D721Med (cell line): Measurements from ENCODE around the gene ZNF212.

Experiments
- DNase-seq: peaks from one replicate; pipeline ENCODE4 v3.0.0; 2011; ENCODE audit warnings: low spot score; ENCODE audit not compliant: insufficient read length
- FAIRE-seq: peaks from 2 replicates; lab custom pipeline; 2011; peaks lifted over from hg19 to GRCh38; lab: Jason Lieb, UNC
- CTCF ChIP-seq: IDR thresholded peaks from 2 replicates; pipeline ENCODE4 v1.5.1; 2012; ENCODE audit warnings: mild to moderate bottlenecking, control low read depth; ENCODE audit not compliant: insufficient read depth; ENCODE audit errors: missing control alignments

Gene ZNF212

GRCh38 chr7:149280151-149280550 lies 40.7 kb downstream of the ZNF212 start:
- TF ChIP-seq CTCF = no peak
- no peak for DNase-seq
- FAIRE-seq = no peak

GRCh38 chr7:149280661-149281507 lies 41.4 kb downstream of the ZNF212 start:
- FAIRE-seq (no peak), DNase-seq (no peak)
- TF ChIP-seq CTCF = no peak

GRCh38 chr7:149281508-149282330 lies 42.3 kb downstream of the ZNF212 start:
- DNase-seq (no peak), FAIRE-seq (no peak)
- no peak for TF ChIP-seq CTCF

- no peak for FAIRE-seq
- DNase-seq = no peak
- TF ChIP-seq CTCF = no peak
Observed at GRCh38 chr7:149282331-149282655, 42.8 kb downstream of the ZNF212 start.

- DNase-seq = no peak
- no peak for TF ChIP-seq CTCF
- FAIRE-seq = no peak
Observed at GRCh38 chr7:149283321-149283720, 43.9 kb downstream of the ZNF212 start.

- no peak for DNase-seq
Observed at GRCh38 chr7:149284343-149284742, 44.9 kb downstream of the ZNF212 start.

More at GRCh38 chr7:149284343-149284742, 44.9 kb downstream of the ZNF212 start:
- no peak for TF ChIP-seq CTCF
- FAIRE-seq = no peak
